ENCODE data around the gene GABBR1.

The GABBR1 gene

DNA sequence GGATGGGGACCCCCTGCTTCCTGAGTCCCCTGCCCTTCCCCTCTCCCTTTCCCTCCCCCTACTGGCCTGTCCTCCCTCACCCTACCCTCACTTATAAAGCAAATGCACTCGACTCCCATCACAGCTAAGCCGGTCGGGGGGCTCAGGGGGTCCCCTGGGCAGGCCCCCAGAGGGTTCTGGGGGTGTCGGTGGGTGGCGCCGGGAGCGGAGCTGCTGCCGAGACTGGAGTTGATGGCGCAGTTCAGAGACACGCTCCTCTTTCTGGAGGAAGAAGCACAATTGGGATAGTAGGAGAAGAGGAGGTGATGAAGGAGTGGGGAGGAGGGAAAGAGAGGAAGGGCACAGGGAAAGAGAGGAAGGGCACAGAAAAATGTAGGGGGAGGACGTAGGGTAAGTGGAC lies 29.5 kb downstream of the GABBR1 start:
- TF ChIP-seq, protein P1, sequence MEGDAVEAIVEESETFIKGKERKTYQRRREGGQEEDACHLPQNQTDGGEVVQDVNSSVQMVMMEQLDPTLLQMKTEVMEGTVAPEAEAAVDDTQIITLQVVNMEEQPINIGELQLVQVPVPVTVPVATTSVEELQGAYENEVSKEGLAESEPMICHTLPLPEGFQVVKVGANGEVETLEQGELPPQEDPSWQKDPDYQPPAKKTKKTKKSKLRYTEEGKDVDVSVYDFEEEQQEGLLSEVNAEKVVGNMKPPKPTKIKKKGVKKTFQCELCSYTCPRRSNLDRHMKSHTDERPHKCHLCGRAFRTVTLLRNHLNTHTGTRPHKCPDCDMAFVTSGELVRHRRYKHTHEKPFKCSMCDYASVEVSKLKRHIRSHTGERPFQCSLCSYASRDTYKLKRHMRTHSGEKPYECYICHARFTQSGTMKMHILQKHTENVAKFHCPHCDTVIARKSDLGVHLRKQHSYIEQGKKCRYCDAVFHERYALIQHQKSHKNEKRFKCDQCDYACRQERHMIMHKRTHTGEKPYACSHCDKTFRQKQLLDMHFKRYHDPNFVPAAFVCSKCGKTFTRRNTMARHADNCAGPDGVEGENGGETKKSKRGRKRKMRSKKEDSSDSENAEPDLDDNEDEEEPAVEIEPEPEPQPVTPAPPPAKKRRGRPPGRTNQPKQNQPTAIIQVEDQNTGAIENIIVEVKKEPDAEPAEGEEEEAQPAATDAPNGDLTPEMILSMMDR (IDR thresholded peaks at IDR 0.05; ENCODE audit: low read depth, low read length, missing control alignments) = no peak
- H3K4me3 ChIP-seq (ENCODE audit: low read depth, low read length) = no peak overlapping the region
- no peak for DNase-seq (ENCODE audit: low read depth)

DNA sequence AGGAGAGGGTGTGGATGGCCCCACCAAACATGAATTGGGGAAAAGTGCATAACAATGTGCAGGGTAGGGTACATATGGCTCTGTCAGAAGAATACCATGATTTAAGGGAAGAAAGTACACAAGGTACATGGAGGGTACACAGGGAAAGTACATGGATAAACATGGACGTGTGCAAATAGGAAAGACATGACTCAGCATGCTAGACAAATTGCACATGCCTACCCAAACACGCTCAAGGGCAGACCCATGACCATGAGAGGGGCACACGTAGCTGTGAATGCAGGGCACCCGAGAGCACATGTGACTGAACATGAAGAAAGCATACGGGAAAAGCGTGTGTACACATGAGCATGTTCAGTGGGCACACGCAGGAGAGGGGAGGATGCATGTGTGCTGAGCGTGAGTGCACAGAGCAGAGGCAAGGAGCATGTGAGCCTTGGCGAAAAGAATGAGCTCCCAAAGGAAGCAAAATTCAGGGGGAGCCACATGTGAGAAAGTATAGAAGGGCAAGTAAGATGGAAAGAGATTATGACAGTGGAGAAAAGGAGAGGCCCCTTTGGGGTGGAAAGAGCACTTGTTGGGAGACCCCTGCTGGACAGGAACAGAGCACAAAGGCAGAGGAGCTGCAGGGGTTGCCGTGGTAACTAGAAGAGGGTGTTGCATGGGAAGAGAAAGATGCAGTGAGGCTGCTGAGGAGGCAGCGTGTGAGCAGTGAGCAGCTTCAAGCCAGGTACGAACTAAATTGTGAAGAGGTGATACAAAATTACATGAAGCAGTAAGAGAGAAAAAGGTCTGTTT lies 30.2 kb downstream of the GABBR1 start:
- no peak overlapping the region for H3K4me3 ChIP-seq (ENCODE audit: low read depth, low read length)
- TF ChIP-seq, protein P1 (IDR thresholded peaks at IDR 0.05; ENCODE audit: low read depth, low read length, missing control alignments) = peak; percentile 22
- DNase-seq (ENCODE audit: low read depth) = no peak

DNA sequence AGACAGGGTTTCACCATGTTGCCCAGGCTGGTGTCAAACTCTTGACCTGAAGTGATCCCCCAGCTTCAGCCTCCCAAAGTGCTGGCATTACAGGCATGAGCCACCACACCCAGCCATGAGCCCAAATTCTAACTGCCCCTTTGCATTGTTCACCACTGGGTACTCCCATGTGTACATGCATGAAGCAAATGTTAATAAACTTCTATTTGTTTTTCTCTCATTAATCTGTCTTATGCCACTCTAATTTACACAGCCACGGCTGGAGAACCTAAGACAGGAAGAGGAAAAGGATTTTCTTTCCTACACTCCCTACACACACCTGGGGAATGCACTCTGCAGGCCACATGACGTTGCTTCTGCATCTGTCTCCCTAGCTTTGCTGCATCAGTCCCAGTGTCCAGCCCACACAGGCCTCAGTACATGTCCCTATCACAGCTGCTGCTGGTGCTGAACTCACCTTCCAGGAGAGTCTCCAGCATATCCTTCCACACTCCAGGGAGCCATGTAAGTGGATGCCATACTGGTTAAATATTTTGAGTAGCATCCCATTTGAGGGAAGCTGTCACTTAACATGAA lies 34.7 kb downstream of the GABBR1 start:
- TF ChIP-seq, protein P1 (IDR thresholded peaks at IDR 0.05; ENCODE audit: low read depth, low read length, missing control alignments) = no peak
- DNase-seq (ENCODE audit: low read depth) = no peak
- H3K4me3 ChIP-seq (ENCODE audit: low read depth, low read length) = no peak overlapping the region

DNA sequence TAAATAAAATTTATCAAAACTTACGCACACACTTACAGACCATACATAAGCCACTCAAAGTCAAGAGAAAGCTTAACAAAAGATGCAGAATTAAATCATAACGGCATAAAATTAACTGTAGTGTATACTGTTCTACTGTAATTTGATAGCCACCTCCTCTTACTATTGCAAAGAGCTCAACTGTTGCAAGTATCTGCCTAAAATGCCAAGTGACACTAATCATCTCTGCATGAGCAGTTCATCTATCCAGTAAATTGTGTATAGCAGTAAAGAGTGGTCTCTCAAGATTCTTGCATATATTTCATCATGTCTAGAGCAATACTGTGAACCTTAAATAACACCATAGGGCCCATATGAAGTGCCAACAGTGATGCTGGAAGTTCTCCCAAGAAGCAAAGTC lies 35.8 kb downstream of the GABBR1 start:
- no peak for DNase-seq (ENCODE audit: low read depth)

DNA sequence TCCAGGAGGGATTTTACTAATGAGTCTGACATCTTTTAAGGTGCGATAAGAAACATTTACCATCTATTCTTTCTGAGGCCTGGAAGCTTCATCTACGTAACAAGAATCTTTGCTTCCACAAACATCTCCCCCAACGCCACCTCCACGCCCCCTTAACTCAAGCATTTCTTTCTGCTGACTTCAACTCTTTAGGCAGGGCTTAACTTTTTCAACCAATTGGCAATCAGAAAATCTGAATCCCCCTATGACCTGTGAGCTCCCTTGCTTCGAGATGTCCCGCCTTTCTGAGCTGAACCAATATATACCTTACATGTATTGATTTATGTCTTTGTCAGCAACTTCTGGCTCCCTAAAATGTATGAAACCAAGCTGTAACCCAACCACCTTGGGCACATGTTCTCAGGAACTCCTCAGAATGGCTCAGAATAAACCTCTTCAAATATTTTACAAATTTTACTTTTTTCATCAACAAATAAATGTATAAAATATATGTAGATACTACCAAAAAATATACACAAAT lies 36.5 kb downstream of the GABBR1 start:
- no peak overlapping the region for H3K4me3 ChIP-seq (ENCODE audit: low read depth, low read length)
- TF ChIP-seq, protein P1 (IDR thresholded peaks at IDR 0.05; ENCODE audit: low read depth, low read length, missing control alignments) = no peak
- no peak for DNase-seq (ENCODE audit: low read depth)

More for the DNA sequence above, 35.8 kb downstream of the GABBR1 start:
- TF ChIP-seq, protein P1 (IDR thresholded peaks at IDR 0.05; ENCODE audit: low read depth, low read length, missing control alignments) = no peak
- no peak overlapping the region for H3K4me3 ChIP-seq (ENCODE audit: low read depth, low read length)

DNA sequence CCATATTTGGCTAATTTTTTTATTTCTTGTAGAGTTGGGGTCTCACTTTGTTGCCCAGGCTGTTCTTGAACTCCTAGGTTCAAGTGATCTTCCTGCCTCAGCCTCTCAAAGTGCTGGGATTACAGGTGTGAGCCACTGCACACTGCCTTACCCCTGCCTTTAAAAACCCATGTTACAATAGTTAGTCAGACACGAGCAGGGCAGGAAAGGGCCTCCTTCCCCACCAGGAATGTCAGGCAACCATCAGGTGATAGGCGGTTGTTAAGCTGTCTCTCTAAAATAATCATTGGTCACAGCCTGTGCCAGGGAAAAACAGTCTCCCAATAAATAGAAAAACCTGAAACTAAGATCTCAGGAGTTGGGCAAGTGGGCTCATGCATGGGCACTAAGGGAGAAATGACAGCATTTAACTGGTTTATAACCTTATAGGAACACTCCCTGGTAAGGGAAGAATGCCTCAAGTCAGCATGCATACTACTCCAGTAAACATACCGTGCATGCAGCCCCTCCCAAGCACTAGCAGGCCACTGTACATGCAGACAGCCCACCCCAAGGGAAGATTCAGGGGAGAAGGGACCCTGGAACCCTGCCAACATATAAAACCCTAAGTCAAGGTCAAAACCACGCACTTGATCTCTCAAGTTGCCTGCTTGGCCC lies 39.7 kb downstream of the GABBR1 start:
- TF ChIP-seq, protein P1 (IDR thresholded peaks at IDR 0.05; ENCODE audit: low read depth, low read length, missing control alignments) = no peak
- no peak overlapping the region for H3K4me3 ChIP-seq (ENCODE audit: low read depth, low read length)
- DNase-seq (ENCODE audit: low read depth) = no peak
